Endothelial cell of umbilical vein (primary cell): ENCODE data around the gene ZNF503. TPM values are rescaled to one million over a fixed set of nuclear protein-coding genes. Genes with fewer than 3 reads are reported as not detected.

Experiments
- BruUV-seq: library from RNA; stranded (reverse); fragments of 400-500 nt; replicated peaks from 2 replicates; lab custom pipeline; 2021; lab: Mats Ljungman, UMichigan
- CTCF ChIA-PET: fragments of 300-600, 350-600 bp; sonication (Branson Sonifier 250); formaldehyde crosslinking; loops from one replicate; lab custom pipeline; 2021; ENCODE audit warnings: antibody characterized with exemption, inconsistent platforms; lab: Charles Lee
- POLR2A ChIA-PET: fragments of 300-600, 350-600 bp; sonication (Branson Sonifier 250); formaldehyde crosslinking; loops from one replicate; lab custom pipeline; 2021; ENCODE audit warnings: antibody characterized with exemption, inconsistent platforms; lab: Charles Lee
- DNase-seq: peaks from one replicate; pipeline ENCODE4 v3.0.0-alpha.2; 2011; ENCODE audit warnings: low read depth, low spot score
- FAIRE-seq: peaks from 2 replicates; lab custom pipeline; 2011; peaks lifted over from hg19 to GRCh38; lab: Jason Lieb, UNC
- H2AFZ ChIP-seq: 2 replicates; pipeline ENCODE4 v1.6.0; 2012; ENCODE audit warnings: low read depth, low read length, control low read depth, inconsistent platforms
- H3K27ac ChIP-seq: 2 replicates; pipeline ENCODE4 v1.5.1; 2011; ENCODE audit warnings: low read depth, mild to moderate bottlenecking, control low read depth, low read length, moderate library complexity; ENCODE audit not compliant: insufficient read depth
- H3K27me3 ChIP-seq, 2 experiments: 2 replicates each; pipeline versions ENCODE4 v1.6.0 to v1.6.1; 2011; ENCODE audit warnings: low read length in 2 of 2, mixed read lengths in 1 of 2; ENCODE audit not compliant: control insufficient read depth in 2 of 2, insufficient read depth in 2 of 2
- H3K36me3 ChIP-seq, 2 experiments: 2 replicates in 1 of 2; 3 replicates in 1 of 2; pipeline ENCODE4 v1.5.1; 2011; ENCODE audit warnings: low read length in 2 of 2, mild to moderate bottlenecking in 1 of 2, moderate library complexity in 1 of 2; ENCODE audit not compliant: control insufficient read depth in 2 of 2, insufficient read depth in 2 of 2; ENCODE audit errors: extremely low read depth in 1 of 2
- H3K4me1 ChIP-seq: 3 replicates; pipeline ENCODE4 v1.5.1; 2011; ENCODE audit warnings: mild to moderate bottlenecking, low read length; ENCODE audit not compliant: control insufficient read depth, insufficient read depth; ENCODE audit errors: extremely low read depth
- H3K4me2 ChIP-seq: 2 replicates; pipeline ENCODE4 v1.6.1; 2011; ENCODE audit warnings: low read length, control low read depth, mixed read lengths; ENCODE audit not compliant: insufficient read depth
- H3K4me3 ChIP-seq, 3 experiments: fragments of 200-600 bp in 1 of 3; sonication (generic), shearing (Covaris generic) in 1 of 3; replicated peaks in 1 of 3; 2 replicates each; pipeline ENCODE4 v1.5.1; 2011 to 2016; ENCODE audit warnings: control low read depth in 3 of 3, low read length in 3 of 3, mild to moderate bottlenecking in 2 of 3, inconsistent platforms in 1 of 3, low read depth in 1 of 3, moderate library complexity in 1 of 3; ENCODE audit not compliant: insufficient read depth in 1 of 3
- H3K79me2 ChIP-seq: 2 replicates; pipeline ENCODE4 v1.6.0; 2012; ENCODE audit warnings: low read length, inconsistent platforms; ENCODE audit not compliant: control insufficient read depth, insufficient read depth
- H3K9ac ChIP-seq: replicated peaks from 2 replicates; pipeline ENCODE3; 2011; ENCODE audit warnings: low read length, control low read depth; ENCODE audit not compliant: insufficient read depth; ENCODE audit errors: extremely low read depth
- H3K9me1 ChIP-seq: replicated peaks from 3 replicates; pipeline ENCODE4 v1.6.0; 2011; ENCODE audit warnings: mild to moderate bottlenecking, low read length; ENCODE audit not compliant: control insufficient read depth, insufficient read depth; ENCODE audit errors: extremely low read depth
- H3K9me3 ChIP-seq: replicated peaks from 2 replicates; pipeline ENCODE4 v1.5.1; 2012; ENCODE audit warnings: low read length, inconsistent platforms; ENCODE audit not compliant: control insufficient read depth, insufficient read depth
- H4K20me1 ChIP-seq: replicated peaks from 2 replicates; pipeline ENCODE3; 2011; ENCODE audit warnings: mild to moderate bottlenecking, low read length; ENCODE audit not compliant: control insufficient read depth, insufficient read depth; ENCODE audit errors: extremely low read depth
- EZH2 ChIP-seq: IDR thresholded peaks from 2 replicates; pipeline ENCODE4 v1.6.1; 2012; ENCODE audit warnings: borderline replicate concordance, low read depth, mild to moderate bottlenecking, moderate library complexity, low read length, inconsistent platforms; ENCODE audit not compliant: severe bottlenecking
- FOS ChIP-seq: IDR thresholded peaks from 2 replicates; pipeline ENCODE4 v1.6.1; 2011; ENCODE audit warnings: mild to moderate bottlenecking, low read length, moderate library complexity, borderline replicate concordance; ENCODE audit not compliant: insufficient read depth
- GATA2 ChIP-seq: IDR thresholded peaks from 2 replicates; pipeline ENCODE4 v1.7.0; 2011; ENCODE audit warnings: low read depth, mild to moderate bottlenecking, moderate library complexity, mixed read lengths, low read length; ENCODE audit not compliant: insufficient read length, insufficient read depth
- JUN ChIP-seq: IDR thresholded peaks from 2 replicates; pipeline ENCODE4 v1.6.1; 2011; ENCODE audit warnings: borderline replicate concordance, low read depth; ENCODE audit not compliant: insufficient read length, insufficient read depth
- MYC ChIP-seq: IDR thresholded peaks from one replicate; pipeline ENCODE4 v1.6.1; 2011; ENCODE audit warnings: mild to moderate bottlenecking, low read depth, low read length
- POLR2A ChIP-seq: IDR thresholded peaks from 2 replicates; pipeline ENCODE4 v1.6.1; 2012; ENCODE audit warnings: low read depth, mild to moderate bottlenecking, control low read depth, low read length
- POLR2AphosphoS5 ChIP-seq: IDR thresholded peaks from 2 replicates; pipeline ENCODE4 v1.6.1; 2012; ENCODE audit warnings: low read depth, mild to moderate bottlenecking, control low read depth, low read length, moderate library complexity; ENCODE audit not compliant: insufficient read depth
- dilution Hi-C: fragments of 300-500 bp; cut with MboI; formaldehyde crosslinking; loops from one replicate; pipeline ENCODE4 v1.15.0; 2019; ENCODE audit warnings: low sequenced_read_pairs; ENCODE audit not compliant: extremely low pct_ligation_motif_present
- intact Hi-C: fragments of 100-400 bp; cut with micrococcal nuclease; formaldehyde crosslinking; loops from one replicate; pipeline ENCODE4 v1.10.0; 2022
- polyA plus RNA-seq, 4 experiments: library from polyadenylated mRNA; depleted of rRNA in 3 of 4; stranded (reverse) in 3 of 4; unstranded in 1 of 4; fragments of >200 nt; gene quantifications; 2 replicates each; pipeline versions ENCODE4 v1.2.1 to v1.2.3, GENCODE V29; 2011 to 2012; ENCODE audit warnings: missing spikeins in 1 of 4
- total RNA-seq: library from RNA; stranded (reverse); gene quantifications from 2 replicates; pipeline ENCODE4 v1.2.3, GENCODE V29; 2021
- TF ChIP-seq, protein P1 (sequence below): IDR thresholded peaks from 2 replicates; pipeline ENCODE4 v1.6.1; 2011; ENCODE audit not compliant: insufficient read depth, insufficient read length
- TF ChIP-seq, protein P2 (sequence below), 2 donors: IDR thresholded peaks; 1 replicate in 1 of 2; 2 replicates in 1 of 2; pipeline ENCODE4 v1.5.1; 2011; ENCODE audit warnings: low read length in 2 of 2, mild to moderate bottlenecking in 2 of 2, moderate library complexity in 2 of 2, control low read depth in 1 of 2, inconsistent platforms in 1 of 2, low read depth in 1 of 2; ENCODE audit not compliant: insufficient read depth in 1 of 2; ENCODE audit errors: extremely low read depth in 1 of 2

Gene ZNF503
- total and polyA plus RNA-seq, 2 donors (not counting 3 experiments of a cell fraction or from before 2014, with no cell fraction given) = 0.58 to 2.2 TPM

DNA sequence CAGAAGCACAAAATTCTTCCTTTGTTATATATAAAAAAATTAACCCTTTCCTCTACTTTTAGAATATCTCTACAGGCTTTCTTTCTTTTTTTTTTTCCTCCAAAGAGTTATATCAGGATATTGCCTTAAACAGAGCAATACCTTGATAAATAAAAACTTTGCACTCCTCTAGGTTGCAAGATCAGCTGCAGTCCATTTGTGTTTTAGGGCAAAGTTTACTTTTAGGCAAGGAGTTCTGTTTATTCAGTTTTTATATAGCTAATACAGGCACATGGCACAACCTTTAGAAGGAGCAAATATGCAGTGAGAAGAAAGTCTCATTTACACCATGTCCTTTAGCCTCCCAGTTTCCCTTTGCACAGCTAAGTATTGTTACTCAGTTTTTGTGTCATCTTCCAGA, 40.1 kb upstream of the ZNF503 start:
- no peaks in the 10 kb centered on the region for H3K9me1 ChIP-seq
- no peaks in the 10 kb centered on the region for H4K20me1 ChIP-seq
- no peaks in the 10 kb centered on the region for H3K79me2 ChIP-seq
- POLR2A ChIA-PET = no interaction called here
- H3K9me3 ChIP-seq = no peaks in the 10 kb centered on the region
- CTCF ChIA-PET = interaction anchor here (0.7 kb wide), 1 partner anchor 42 kb away, joined by 3 read pairs; no protein-coding TSS in a partner anchor
- DNase-seq (no peak), FAIRE-seq (no peak)
- H3K4me2 ChIP-seq = no peak overlapping the region
- no peak overlapping the region for H3K27ac ChIP-seq
- no peak overlapping the region for H3K4me3 ChIP-seq
- TF ChIP-seq, protein P1, sequence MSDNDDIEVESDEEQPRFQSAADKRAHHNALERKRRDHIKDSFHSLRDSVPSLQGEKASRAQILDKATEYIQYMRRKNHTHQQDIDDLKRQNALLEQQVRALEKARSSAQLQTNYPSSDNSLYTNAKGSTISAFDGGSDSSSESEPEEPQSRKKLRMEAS = no peak
- no peak for TF ChIP-seq MYC
- no peak for TF ChIP-seq POLR2AphosphoS5
- TF ChIP-seq EZH2 = no peak
- TF ChIP-seq, protein P2, sequence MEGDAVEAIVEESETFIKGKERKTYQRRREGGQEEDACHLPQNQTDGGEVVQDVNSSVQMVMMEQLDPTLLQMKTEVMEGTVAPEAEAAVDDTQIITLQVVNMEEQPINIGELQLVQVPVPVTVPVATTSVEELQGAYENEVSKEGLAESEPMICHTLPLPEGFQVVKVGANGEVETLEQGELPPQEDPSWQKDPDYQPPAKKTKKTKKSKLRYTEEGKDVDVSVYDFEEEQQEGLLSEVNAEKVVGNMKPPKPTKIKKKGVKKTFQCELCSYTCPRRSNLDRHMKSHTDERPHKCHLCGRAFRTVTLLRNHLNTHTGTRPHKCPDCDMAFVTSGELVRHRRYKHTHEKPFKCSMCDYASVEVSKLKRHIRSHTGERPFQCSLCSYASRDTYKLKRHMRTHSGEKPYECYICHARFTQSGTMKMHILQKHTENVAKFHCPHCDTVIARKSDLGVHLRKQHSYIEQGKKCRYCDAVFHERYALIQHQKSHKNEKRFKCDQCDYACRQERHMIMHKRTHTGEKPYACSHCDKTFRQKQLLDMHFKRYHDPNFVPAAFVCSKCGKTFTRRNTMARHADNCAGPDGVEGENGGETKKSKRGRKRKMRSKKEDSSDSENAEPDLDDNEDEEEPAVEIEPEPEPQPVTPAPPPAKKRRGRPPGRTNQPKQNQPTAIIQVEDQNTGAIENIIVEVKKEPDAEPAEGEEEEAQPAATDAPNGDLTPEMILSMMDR (IDR thresholded peaks at IDR 0.05; ENCODE audit: extremely low read depth in 1 of 2, insufficient read depth in 1 of 2, low read depth in 1 of 2, low read length in 2 of 2) = no peak
- TF ChIP-seq JUN = no peak
- no peak for TF ChIP-seq GATA2
- no peak for TF ChIP-seq POLR2A
- no peak for TF ChIP-seq FOS
- dilution Hi-C loops (no loop called here), intact Hi-C loops (no loop called here)
- no peak overlapping the region for H2AFZ ChIP-seq
- H3K4me1 ChIP-seq = no peaks in the 10 kb centered on the region
- no peaks in the 10 kb centered on the region for H3K36me3 ChIP-seq
- no peak overlapping the region for H3K9ac ChIP-seq
- H3K27me3 ChIP-seq = no peaks in the 10 kb centered on the region
- BruUV-seq = no TSS peak
